HuH-7.5 (cell line): ENCODE measurements around the gene SLC9A7.

ENCODE experiments used
- DNase-seq: peaks from one replicate; pipeline ENCODE4 v3.0.0; 2011; ENCODE audit warnings: low spot score

SLC9A7 gene

DNA sequence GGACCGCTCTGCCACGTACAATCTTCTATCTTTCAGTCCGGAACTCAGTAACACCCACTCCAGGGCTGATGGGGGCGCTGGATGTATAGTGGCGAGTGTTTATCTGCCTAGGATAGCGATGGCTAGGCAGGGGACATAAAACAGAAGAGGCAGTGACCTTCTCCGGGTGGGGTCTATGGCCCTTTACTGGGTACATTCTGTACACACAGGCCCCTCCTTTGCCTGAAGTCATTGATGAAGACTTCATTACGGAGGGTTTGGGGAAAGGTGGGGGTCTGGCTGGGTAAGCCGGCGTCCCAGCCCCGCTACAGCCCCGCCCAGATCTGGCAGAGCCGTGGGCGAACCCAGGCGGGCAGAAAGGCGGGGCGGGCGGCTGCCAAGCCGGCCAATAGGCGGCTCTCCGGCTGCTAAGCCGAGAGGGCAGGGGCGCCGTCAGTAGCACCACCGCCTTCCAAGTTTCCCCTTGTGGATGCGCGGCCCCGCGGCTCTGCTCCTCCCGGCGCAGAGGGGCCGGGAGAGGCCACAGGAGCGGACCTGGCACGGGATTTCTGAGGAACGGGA, 185.5 kb downstream of the SLC9A7 start, which contains the start of gene CHST7:
Gene CHST7 (plus strand): TSS at position 435 of the 561 bp plus-strand sequence. CDS start 167 bp downstream, outside the sequence.
- DNase-seq = peak; percentile 62

DNA sequence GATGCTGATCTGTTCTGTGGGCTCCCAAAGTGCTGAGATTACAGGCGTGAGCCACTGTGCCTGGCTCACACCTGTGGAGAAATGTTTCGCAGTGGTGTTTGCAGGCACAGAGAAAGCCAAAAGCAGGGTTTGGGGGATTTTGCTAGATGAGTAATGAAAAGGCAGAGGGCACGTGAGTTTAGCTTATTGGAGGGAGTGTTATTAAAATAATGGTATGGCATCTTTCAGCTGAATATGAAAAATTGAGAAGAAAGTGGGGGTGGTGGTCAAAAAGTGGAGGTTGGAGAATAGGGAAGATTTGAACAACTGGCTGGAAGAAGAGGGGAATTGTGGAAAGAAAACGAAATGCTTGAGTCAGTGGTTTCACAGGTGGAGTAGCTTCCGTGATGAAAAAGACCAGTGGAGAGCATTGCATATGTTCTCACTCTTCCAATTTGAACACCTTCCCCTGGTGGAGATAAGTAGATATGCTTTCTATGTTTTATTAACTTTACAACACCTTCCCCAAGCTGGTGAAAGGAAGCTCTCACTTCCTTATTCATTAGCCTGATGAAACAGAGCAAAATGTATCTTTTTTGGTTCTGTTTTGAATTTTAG, 186.5 kb downstream of the SLC9A7 start:
- no peak for DNase-seq

DNA sequence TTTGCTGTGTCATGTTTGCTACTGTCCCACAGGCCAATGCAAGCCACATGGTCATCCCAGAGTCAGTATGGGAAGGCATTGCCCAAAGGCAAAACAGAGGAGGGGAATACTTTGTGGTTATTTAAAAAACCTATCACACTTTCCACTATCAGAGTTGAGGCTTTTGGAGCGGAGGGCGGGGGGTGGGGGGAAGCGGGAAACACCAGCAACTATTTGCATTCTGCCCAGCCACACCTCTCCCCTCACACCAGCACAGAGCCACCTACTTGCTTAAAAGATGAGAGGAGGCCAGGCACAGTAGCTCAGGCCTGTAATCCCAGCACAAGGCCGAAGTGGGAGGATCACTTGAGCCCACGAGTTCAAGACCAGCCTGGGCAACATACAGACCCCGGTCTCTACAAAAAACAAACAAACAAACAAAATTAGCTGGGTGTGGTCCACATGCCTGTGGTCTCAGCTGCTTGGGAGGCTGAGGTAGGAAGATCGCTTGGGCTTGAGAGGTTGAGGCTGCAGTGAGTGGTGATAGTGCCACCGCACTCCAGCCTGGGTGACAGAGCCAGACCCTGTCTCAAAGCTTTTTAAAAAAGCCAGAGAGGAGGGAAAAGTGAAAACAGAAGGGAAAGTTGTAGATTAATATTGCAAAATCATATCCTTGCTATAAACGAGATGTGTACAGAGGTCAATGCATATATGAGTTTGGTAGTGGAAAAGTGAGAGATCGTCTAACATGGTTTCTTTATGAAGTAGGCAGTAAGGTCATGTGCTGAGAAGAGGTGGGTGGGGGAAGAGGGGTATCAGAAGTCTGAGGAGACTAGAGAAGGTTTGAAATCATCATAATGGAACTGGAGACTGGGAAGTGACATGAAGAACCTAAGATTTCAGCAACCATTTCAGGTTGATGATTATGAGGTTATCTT, 187.2 kb downstream of the SLC9A7 start:
- no peak for DNase-seq

DNA sequence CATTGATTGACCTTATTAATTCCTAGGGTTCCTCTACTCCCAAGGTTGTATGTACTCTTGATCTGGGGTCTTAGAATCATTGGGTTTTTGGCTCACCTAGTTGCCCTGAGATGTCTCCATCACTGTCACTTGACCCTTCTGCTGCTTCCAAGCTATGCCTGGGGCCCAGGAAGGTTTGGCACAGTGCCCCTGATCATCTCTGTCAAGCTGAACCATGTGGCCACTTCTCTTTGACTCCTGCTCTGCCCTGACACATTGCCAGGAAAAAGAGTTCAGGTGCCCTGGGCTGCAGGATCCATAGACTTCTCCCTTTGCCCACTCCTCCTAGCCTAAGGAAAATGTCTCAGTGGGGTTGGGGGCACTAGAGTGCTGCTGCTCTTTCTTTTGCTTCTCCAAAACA, 189.3 kb downstream of the SLC9A7 start:
- no peak for DNase-seq

DNA sequence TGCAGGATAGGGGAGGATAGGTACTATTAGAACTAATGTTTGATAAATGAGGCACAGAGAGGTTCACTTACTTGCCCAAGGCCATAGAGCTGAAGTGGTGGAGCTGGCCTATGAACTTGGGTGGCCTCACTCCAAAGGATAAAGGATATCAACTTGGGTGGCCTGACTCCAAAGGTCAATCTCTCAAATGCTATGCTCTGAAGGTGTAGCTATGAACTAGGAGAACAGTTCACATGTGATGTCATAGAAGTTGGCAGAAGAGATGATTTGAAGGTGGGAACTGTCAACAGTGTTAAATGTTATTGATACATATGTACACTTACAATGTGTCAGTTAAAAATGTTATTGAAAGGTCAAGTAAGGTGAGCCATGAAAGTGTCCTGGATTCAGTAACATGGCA, 191.5 kb downstream of the SLC9A7 start:
- no peak for DNase-seq

DNA sequence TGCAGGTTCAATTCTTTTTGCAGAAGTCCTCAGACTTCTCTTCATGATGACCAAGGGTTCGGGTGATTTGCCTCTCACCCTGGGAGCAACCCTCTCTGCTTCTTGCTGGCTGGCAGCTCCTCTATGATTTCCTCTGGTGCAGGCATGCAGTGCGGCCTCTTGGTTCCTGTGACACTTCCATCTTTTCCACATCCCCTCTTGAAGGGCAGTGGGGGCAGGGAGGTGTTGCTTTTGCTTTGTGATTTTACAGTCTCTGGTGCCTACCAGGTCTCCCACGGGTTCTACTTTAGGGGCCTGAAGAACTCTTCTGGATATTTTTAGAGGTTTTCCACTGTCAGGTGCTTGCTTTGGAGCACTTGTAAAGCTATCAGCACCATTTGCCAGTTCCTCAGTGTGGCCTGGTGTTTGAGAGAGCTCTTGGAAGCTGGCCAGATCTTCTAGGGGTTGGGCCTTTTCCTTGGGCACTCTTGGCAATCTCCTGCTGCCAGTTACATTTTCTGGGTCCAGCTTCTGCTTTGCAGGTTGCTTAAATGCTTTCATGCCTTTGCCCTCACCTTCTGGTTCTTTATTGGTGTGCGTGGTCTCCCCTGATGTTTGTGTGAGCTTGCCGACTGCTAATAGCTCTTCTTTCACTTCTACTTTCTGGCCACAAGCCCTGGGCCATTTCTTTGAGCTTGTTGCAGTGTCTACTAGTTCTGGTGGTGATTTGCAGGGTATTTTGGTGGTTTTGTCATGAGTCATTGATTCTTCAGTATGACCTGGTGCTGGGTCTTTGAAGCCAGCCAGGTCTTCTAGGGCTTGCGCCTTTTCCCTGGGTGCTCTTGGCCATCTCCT, 196.9 kb downstream of the SLC9A7 start:
- DNase-seq = no peak

GRCh38 chrX:46559062-46559461, 199.9 kb downstream of the SLC9A7 start:
- DNase-seq = no peak

GRCh38 chrX:46554942-46555341, 204.0 kb downstream of the SLC9A7 start:
- no peak for DNase-seq

GRCh38 chrX:46553935-46554334, 205.0 kb downstream of the SLC9A7 start:
- no peak for DNase-seq

DNA sequence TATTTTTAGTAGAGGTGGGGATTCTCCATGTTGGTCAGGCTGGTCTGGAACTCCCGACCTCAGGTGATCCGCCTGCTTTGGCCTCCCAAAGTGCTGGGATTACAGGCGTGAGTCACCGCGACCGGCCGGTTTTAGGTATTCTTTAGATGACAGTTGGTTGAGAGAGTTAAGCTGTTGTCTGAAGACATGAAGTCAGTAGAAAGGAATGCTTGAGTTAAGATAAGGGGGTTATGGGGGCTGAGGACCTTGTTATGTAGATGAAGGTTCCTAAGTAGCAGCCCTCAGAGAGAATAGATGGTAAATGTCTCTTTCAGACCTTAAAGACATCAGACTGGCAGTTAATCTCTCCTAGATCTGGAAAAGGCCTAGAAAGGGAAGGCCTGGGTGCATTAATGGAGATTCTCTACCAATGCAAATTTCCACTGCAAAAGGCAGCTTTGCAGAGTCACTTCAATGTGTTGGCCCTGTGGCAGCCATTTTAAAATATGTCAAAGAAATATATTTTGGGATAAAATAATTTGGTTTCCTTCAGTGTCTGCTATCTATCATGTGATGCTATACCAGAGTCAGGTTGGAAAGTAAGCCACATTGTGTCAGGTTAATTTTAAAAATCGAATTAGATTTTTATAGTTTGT, 207.3 kb downstream of the SLC9A7 start:
- no peak for DNase-seq

DNA sequence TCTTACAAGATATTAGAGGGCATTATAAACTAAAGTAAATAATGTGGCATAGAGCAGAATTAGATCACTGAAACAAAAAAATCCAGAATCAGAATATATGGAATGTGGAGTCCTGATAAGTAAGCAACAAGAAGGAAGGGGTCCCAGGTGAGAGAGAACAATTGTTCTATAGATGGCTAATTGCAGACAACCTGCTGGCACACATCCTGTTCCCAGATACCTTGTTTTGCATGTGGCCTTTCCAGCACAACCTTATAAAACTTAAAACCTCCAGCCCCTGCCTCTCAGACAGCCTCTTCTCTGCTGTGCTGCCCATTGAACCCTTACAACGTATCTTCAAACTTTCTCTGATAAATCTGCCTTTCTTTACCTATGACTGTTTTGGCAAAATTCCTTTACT, 209.0 kb downstream of the SLC9A7 start:
- no peak for DNase-seq
